Liver (tissue), 9 donors: ENCODE data around the gene CHAC1. TPM values are rescaled to one million over a fixed set of nuclear protein-coding genes. Genes with fewer than 3 reads are reported as not detected.
A peak's percentile ranks its signal among the peaks of the same experiment; 100 is the strongest.

Source experiments
- DNase-seq: peaks from one replicate; pipeline ENCODE4 v3.0.0-alpha.2; 2017; ENCODE audit warnings: low spot score
- H3K27ac ChIP-seq, 2 donors: one replicate each; pipeline ENCODE4 v1.7.0; 2013; ENCODE audit warnings: inconsistent platforms in 2 of 2, low read length in 2 of 2, control low read depth in 1 of 2, low read depth in 1 of 2, mild to moderate bottlenecking in 1 of 2
- H3K27me3 ChIP-seq, 4 donors: one replicate each; pipeline versions ENCODE4 v1.6.1 to v1.7.0; 2013; ENCODE audit warnings: low read length in 3 of 4, inconsistent platforms in 1 of 4, mild to moderate bottlenecking in 1 of 4, moderate library complexity in 1 of 4; ENCODE audit not compliant: control insufficient read depth in 4 of 4, insufficient read depth in 4 of 4
- H3K36me3 ChIP-seq, 4 donors: one replicate each; pipeline versions ENCODE4 v1.6.1 to v1.7.0; 2013; ENCODE audit warnings: low read length in 3 of 4, mild to moderate bottlenecking in 3 of 4, low read depth in 1 of 4, moderate library complexity in 1 of 4; ENCODE audit not compliant: control insufficient read depth in 4 of 4, insufficient read depth in 3 of 4
- H3K4me1 ChIP-seq, 4 donors: one replicate each; pipeline versions ENCODE4 v1.6.1 to v1.7.0; 2013; ENCODE audit warnings: low read length in 3 of 4, mild to moderate bottlenecking in 3 of 4, moderate library complexity in 1 of 4; ENCODE audit not compliant: control insufficient read depth in 4 of 4, insufficient read depth in 4 of 4
- H3K4me3 ChIP-seq, 3 donors: one replicate each; pipeline versions ENCODE4 v1.6.1 to v1.7.0; 2013; ENCODE audit warnings: low read length in 3 of 3, control low read depth in 1 of 3, low read depth in 1 of 3, mild to moderate bottlenecking in 1 of 3
- H3K9ac ChIP-seq, 2 donors: one replicate each; pipeline ENCODE4 v1.7.0; 2013; ENCODE audit warnings: low read length in 2 of 2, mild to moderate bottlenecking in 2 of 2, moderate library complexity in 2 of 2, control low read depth in 1 of 2, low read depth in 1 of 2
- H3K9me3 ChIP-seq, 4 donors: one replicate each; pipeline versions ENCODE4 v1.6.1 to v1.7.0; 2013; ENCODE audit warnings: low read length in 3 of 4; ENCODE audit not compliant: control insufficient read depth in 4 of 4
- FOXA1 ChIP-seq: IDR thresholded peaks from 2 replicates; pipeline ENCODE4 v1.6.1; 2016; ENCODE audit warnings: antibody characterized with exemption
- FOXA2 ChIP-seq: IDR thresholded peaks from 2 replicates; pipeline ENCODE4 v1.6.1; 2016; ENCODE audit warnings: antibody characterized with exemption
- GABPA ChIP-seq, 2 donors: IDR thresholded peaks in 1 of 2; conservative IDR thresholded peaks in 1 of 2; 2 replicates each; pipeline ENCODE4 v1.6.1; 2016; ENCODE audit warnings: antibody characterized with exemption in 2 of 2, mild to moderate bottlenecking in 1 of 2, moderate library complexity in 1 of 2
- HNF4A ChIP-seq, 2 donors: conservative IDR thresholded peaks; 2 replicates each; pipeline ENCODE4 v1.6.1; 2016; ENCODE audit warnings: antibody characterized with exemption in 2 of 2, mild to moderate bottlenecking in 2 of 2
- JUND ChIP-seq, 2 donors: IDR thresholded peaks; 2 replicates each; pipeline ENCODE4 v1.6.1; 2016; ENCODE audit warnings: antibody characterized with exemption in 2 of 2
- NR2F2 ChIP-seq: IDR thresholded peaks from 2 replicates; pipeline ENCODE4 v1.6.1; 2016; ENCODE audit warnings: antibody characterized with exemption
- RAD21 ChIP-seq, 2 donors: IDR thresholded peaks; 2 replicates each; pipeline ENCODE4 v1.6.1; 2016; ENCODE audit warnings: antibody characterized with exemption in 2 of 2, mild to moderate bottlenecking in 2 of 2
- RXRA ChIP-seq, 2 donors: IDR thresholded peaks; 2 replicates each; pipeline ENCODE4 v1.6.1; 2017 to 2018; ENCODE audit warnings: antibody characterized with exemption in 2 of 2, mild to moderate bottlenecking in 1 of 2
- TAF1 ChIP-seq: conservative IDR thresholded peaks from 2 replicates; pipeline ENCODE4 v1.6.1; 2016; ENCODE audit warnings: antibody characterized with exemption, mild to moderate bottlenecking
- YY1 ChIP-seq: IDR thresholded peaks from 2 replicates; pipeline ENCODE4 v1.6.1; 2016; ENCODE audit warnings: antibody characterized with exemption, mild to moderate bottlenecking
- WGBS: extraction: QIAGEN DNeasy Blood & Tissue Kit; methylation state at CpG from one replicate; pipeline ENCODE4 v1.1.7; 2013; 5-methylcytosine and 5-hydroxymethylcytosine counted together
- polyA plus RNA-seq, 2 donors: library from polyadenylated mRNA; stranded (reverse) in 1 of 2; unstranded in 1 of 2; fragments of 200-250 nt in 1 of 2; fragments of >200 nt in 1 of 2; fragmentation: Nextera tagmentation in 1 of 2; extraction: Ambion mirVana in 1 of 2; gene quantifications; one replicate each; pipeline versions ENCODE4 v1.2.1 to v1.2.3, GENCODE V29; 2013 to 2015
- total RNA-seq, 2 donors: library from RNA; depleted of rRNA; stranded (reverse); fragments of >200 nt; gene quantifications; one replicate each; pipeline ENCODE4 v1.2.3, GENCODE V29; 2014
- TF ChIP-seq, protein P1 (sequence below): IDR thresholded peaks from 2 replicates; pipeline ENCODE4 v1.6.1; 2016; ENCODE audit warnings: antibody characterized with exemption
- TF ChIP-seq, protein P2 (sequence below): fragments of 150-350 bp; IDR thresholded peaks from 2 replicates; pipeline ENCODE4 v1.5.1; 2017; ENCODE audit warnings: improper control_type of control experiment, low read depth, low read length; ENCODE audit not compliant: missing input control
- TF ChIP-seq, protein P3 (sequence below): IDR thresholded peaks from 2 replicates; pipeline ENCODE4 v1.6.1; 2016; ENCODE audit warnings: antibody characterized with exemption, mild to moderate bottlenecking
- TF ChIP-seq, protein P4 (sequence below): IDR thresholded peaks from 2 replicates; pipeline ENCODE4 v1.6.1; 2016; ENCODE audit warnings: antibody characterized with exemption
- TF ChIP-seq, protein P5 (sequence below): IDR thresholded peaks from 2 replicates; pipeline ENCODE4 v1.6.1; 2016; ENCODE audit warnings: antibody characterized with exemption
- donor health status: healthy.
- donor health status: healthy.
- donor health status: healthy.
- donor health status: healthy.
- donor health status: healthy.

CHAC1 gene
- total and polyA plus RNA-seq, 4 donors = 0.19 to 3.5 (median 1.1) TPM

DNA sequence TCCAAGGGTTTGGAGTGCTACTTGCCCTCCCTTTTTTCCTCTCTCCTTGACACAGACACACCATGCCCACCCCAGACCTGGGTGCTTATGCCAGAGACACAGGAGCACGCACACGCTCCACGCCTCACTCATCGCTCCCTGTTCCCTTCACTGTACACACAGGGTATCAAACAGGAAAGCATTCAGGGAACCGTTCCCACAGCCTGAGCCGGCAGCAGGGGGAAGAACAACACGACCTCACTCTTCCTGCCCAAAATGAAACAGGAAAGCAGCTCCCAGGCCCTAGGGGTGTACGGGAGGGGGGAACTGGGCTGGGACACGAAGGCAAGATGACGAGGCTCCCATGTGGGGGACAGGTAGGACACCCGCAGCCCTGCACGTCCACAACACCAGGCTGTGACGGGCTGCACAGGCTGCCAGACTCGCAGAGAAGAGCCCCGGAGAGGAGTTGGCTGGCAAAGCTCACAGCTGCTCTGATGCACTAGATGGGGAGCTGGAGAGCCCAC lies 12.9 kb upstream of the CHAC1 start:
- Histone ChIP-seq H3K9me3 (no peaks in the 10 kb centered on the region), H3K4me1 (peaks cover 10 to 54% (median 40%) of the 10 kb centered on the region in 4 donors), H3K4me3 (no peak overlapping the region), H3K9ac (peak overlapping the region in 1 of 2 donors; percentile 17), H3K27me3 (no peaks in the 10 kb centered on the region), H3K36me3 (no peaks in the 10 kb centered on the region), H3K27ac (peak overlapping the region; percentile 66 to 76)
- DNase-seq = no peak
- TF ChIP-seq, protein P1, sequence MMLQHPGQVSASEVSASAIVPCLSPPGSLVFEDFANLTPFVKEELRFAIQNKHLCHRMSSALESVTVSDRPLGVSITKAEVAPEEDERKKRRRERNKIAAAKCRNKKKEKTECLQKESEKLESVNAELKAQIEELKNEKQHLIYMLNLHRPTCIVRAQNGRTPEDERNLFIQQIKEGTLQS = no peak
- TF ChIP-seq, protein P2, sequence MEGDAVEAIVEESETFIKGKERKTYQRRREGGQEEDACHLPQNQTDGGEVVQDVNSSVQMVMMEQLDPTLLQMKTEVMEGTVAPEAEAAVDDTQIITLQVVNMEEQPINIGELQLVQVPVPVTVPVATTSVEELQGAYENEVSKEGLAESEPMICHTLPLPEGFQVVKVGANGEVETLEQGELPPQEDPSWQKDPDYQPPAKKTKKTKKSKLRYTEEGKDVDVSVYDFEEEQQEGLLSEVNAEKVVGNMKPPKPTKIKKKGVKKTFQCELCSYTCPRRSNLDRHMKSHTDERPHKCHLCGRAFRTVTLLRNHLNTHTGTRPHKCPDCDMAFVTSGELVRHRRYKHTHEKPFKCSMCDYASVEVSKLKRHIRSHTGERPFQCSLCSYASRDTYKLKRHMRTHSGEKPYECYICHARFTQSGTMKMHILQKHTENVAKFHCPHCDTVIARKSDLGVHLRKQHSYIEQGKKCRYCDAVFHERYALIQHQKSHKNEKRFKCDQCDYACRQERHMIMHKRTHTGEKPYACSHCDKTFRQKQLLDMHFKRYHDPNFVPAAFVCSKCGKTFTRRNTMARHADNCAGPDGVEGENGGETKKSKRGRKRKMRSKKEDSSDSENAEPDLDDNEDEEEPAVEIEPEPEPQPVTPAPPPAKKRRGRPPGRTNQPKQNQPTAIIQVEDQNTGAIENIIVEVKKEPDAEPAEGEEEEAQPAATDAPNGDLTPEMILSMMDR = no peak
- TF ChIP-seq TAF1 (no peak), GABPA (IDR thresholded peaks at IDR 0.05 in 1 of 2, conservative IDR thresholded peaks at IDR 0.05 in 1 of 2) (no peak), FOXA1 (no peak), HNF4A (conservative IDR thresholded peaks at IDR 0.05) (no peak), NR2F2 (peak; percentile 57), RXRA (IDR thresholded peaks at IDR 0.05) (no peak), JUND (IDR thresholded peaks at IDR 0.05) (no peak), RAD21 (IDR thresholded peaks at IDR 0.05) (no peak), FOXA2 (no peak), YY1 (no peak)
- TF ChIP-seq, protein P3, sequence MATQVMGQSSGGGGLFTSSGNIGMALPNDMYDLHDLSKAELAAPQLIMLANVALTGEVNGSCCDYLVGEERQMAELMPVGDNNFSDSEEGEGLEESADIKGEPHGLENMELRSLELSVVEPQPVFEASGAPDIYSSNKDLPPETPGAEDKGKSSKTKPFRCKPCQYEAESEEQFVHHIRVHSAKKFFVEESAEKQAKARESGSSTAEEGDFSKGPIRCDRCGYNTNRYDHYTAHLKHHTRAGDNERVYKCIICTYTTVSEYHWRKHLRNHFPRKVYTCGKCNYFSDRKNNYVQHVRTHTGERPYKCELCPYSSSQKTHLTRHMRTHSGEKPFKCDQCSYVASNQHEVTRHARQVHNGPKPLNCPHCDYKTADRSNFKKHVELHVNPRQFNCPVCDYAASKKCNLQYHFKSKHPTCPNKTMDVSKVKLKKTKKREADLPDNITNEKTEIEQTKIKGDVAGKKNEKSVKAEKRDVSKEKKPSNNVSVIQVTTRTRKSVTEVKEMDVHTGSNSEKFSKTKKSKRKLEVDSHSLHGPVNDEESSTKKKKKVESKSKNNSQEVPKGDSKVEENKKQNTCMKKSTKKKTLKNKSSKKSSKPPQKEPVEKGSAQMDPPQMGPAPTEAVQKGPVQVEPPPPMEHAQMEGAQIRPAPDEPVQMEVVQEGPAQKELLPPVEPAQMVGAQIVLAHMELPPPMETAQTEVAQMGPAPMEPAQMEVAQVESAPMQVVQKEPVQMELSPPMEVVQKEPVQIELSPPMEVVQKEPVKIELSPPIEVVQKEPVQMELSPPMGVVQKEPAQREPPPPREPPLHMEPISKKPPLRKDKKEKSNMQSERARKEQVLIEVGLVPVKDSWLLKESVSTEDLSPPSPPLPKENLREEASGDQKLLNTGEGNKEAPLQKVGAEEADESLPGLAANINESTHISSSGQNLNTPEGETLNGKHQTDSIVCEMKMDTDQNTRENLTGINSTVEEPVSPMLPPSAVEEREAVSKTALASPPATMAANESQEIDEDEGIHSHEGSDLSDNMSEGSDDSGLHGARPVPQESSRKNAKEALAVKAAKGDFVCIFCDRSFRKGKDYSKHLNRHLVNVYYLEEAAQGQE = no peak
- TF ChIP-seq, protein P4, sequence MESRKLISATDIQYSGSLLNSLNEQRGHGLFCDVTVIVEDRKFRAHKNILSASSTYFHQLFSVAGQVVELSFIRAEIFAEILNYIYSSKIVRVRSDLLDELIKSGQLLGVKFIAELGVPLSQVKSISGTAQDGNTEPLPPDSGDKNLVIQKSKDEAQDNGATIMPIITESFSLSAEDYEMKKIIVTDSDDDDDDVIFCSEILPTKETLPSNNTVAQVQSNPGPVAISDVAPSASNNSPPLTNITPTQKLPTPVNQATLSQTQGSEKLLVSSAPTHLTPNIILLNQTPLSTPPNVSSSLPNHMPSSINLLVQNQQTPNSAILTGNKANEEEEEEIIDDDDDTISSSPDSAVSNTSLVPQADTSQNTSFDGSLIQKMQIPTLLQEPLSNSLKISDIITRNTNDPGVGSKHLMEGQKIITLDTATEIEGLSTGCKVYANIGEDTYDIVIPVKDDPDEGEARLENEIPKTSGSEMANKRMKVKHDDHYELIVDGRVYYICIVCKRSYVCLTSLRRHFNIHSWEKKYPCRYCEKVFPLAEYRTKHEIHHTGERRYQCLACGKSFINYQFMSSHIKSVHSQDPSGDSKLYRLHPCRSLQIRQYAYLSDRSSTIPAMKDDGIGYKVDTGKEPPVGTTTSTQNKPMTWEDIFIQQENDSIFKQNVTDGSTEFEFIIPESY = no peak
- TF ChIP-seq, protein P5, sequence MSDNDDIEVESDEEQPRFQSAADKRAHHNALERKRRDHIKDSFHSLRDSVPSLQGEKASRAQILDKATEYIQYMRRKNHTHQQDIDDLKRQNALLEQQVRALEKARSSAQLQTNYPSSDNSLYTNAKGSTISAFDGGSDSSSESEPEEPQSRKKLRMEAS = peak; percentile 22
- WGBS = 67% methylated on average over 15 of the region's 15 CpGs

DNA sequence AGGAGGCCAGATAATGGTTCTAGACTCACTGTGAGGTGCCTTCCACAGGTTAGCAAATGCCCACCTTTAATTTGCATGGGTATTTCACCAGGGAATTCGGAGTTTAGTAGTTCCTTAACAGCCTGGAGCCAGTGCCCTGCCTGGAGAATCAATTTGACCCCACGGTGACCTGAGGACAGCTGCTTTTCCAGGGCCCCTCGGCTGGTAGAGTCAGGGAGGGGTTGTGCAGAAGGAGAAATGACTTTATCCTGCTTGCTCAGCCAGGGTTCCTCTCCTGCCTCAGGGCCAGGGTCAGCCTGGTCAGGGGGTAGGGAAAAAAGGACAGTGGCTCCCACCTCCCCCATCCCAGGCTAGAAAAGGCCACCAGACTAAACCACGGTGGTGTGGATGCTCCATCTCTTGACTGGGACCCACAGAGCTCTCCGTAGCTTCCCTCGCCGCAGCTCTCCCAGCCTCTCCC lies 12.2 kb upstream of the CHAC1 start:
- H3K4me3 ChIP-seq = peak overlapping the region in 2 of 3 donors; percentile 3 to 58
- DNase-seq = no peak
- H3K27me3 ChIP-seq = no peaks in the 10 kb centered on the region
- 36% methylated on average over 7 of the region's 7 CpGs for WGBS
- H3K9ac ChIP-seq = peak overlapping the region in 1 of 2 donors; percentile 30
- TF ChIP-seq FOXA1 (no peak), NR2F2 (peak; percentile 36)
- peaks cover 10 to 51% (median 37%) of the 10 kb centered on the region in 4 donors for H3K4me1 ChIP-seq
- peak overlapping the region; percentile 66 to 76 for H3K27ac ChIP-seq
- H3K9me3 ChIP-seq = no peaks in the 10 kb centered on the region
- H3K36me3 ChIP-seq = no peaks in the 10 kb centered on the region
